Heart right ventricle (tissue), 16 donors: ENCODE results near the gene SPATC1L. TPM values are rescaled to one million over a fixed set of nuclear protein-coding genes. Genes with fewer than 3 reads are reported as not detected.

Experiments used
- ATAC-seq, 8 donors: fragments of 200-7000 bp; cut with Tn5 transposase; one replicate each; pipeline ENCODE4 v1.9.1; 2020; ENCODE audit warnings: mild to moderate bottlenecking in 8 of 8, moderate library complexity in 8 of 8, moderate number of reproducible peaks in 1 of 8
- DNase-seq, 2 donors: peaks; one replicate each; pipeline ENCODE4 v3.0.0-alpha.2; 2020
- H3K27ac ChIP-seq, 10 donors: fragments of 200-600 bp; sonication (generic) in 2 of 10; one replicate each; pipeline versions ENCODE4 v1.5.0 to v1.8.0; 2020 to 2022; ENCODE audit warnings: mild to moderate bottlenecking in 3 of 10
- H3K27me3 ChIP-seq, 7 donors: fragments of 200-600 bp; one replicate each; pipeline ENCODE4 v1.8.0; 2021 to 2022; ENCODE audit warnings: mild to moderate bottlenecking in 2 of 7
- H3K36me3 ChIP-seq, 9 donors: fragments of 200-600 bp; sonication (generic) in 1 of 9; one replicate each; pipeline versions ENCODE4 v1.5.0 to v1.8.0; 2020 to 2022; ENCODE audit warnings: mild to moderate bottlenecking in 2 of 9
- H3K4me1 ChIP-seq, 9 donors: fragments of 200-600 bp; sonication (generic) in 1 of 9; one replicate each; pipeline versions ENCODE4 v1.5.0 to v1.8.0; 2020 to 2022; ENCODE audit warnings: mild to moderate bottlenecking in 4 of 9
- H3K4me3 ChIP-seq, 10 donors: fragments of 200-600 bp; sonication (generic) in 2 of 10; one replicate each; pipeline versions ENCODE4 v1.5.0 to v1.8.0; 2020 to 2022; ENCODE audit warnings: mild to moderate bottlenecking in 7 of 10, moderate library complexity in 2 of 10
- H3K9me3 ChIP-seq, 11 donors: fragments of 200-600 bp in 10 of 11; sonication (generic) in 2 of 11; one replicate each; pipeline versions ENCODE4 v1.5.0 to v1.8.0; 2013 to 2022; ENCODE audit warnings: mild to moderate bottlenecking in 2 of 11, control low read depth in 1 of 11, moderate library complexity in 1 of 11
- CTCF ChIP-seq, 9 donors: fragments of 200-600 bp; sonication (generic) in 2 of 9; IDR thresholded peaks; one replicate each; pipeline versions ENCODE4 v1.5.0 to v1.8.0; 2021 to 2022; ENCODE audit warnings: antibody characterized with exemption in 9 of 9, mild to moderate bottlenecking in 5 of 9, moderate library complexity in 1 of 9
- WGBS, 2 donors: extraction: QIAGEN DNeasy Blood & Tissue Kit; methylation state at CpG; one replicate each; pipeline ENCODE4 v1.1.7; 2013; ENCODE audit warnings: inconsistent platforms in 1 of 2; 5-methylcytosine and 5-hydroxymethylcytosine counted together
- intact Hi-C, 10 donors: fragments of 100-400 bp; cut with DNase I; formaldehyde crosslinking; loops; one replicate each; pipeline versions ENCODE4 v1.11.1 to v1.14.2; 2022
- polyA plus RNA-seq, 2 donors: library from polyadenylated mRNA; stranded (reverse); fragments of 200-250 nt; gene quantifications; one replicate each; pipeline ENCODE4 v1.2.3, GENCODE V29; 2013
- total RNA-seq, 10 donors: library from RNA; stranded (reverse); fragmentation: NEBNext Ultra II Directional in 3 of 10; extraction: Animal tissue kit (Norgen Biotek cat#: 25700) in 3 of 10; gene quantifications; one replicate each; pipeline versions ENCODE4 v1.2.1 to v1.2.4, GENCODE V29; 2021 to 2023
- donor health status: Arrhythmogenic right ventricular cardiomyopathy.
- donor health status: ischemic (EF 13 %, LVEDD 7.1; RV severe dilation, severe dysfunction).
- donor health status: healthy with polysubstance abuse.
- donor health status: DM: no; HTN: yes; CAD: no.
- donor health status: DM: no; HTN: no; CAD: no.
- donor health status: ischemic (EF 25% LVEDD 6.9; RV normal size, moderate dysfunction).
- donor health status: ischemic (EF 25% LVEDD 5.7; RV mildly dilated, moderate dysfunction).
- donor health status: healthy.
- donor health status: DM: yes; HTN: yes; CAD: no.
- donor health status: Ischemic cardiomyopathy.
- donor health status: ischemic (EF 35%, LVEDD 5.7; RV mildly dilated, moderate dysfunction).
- donor health status: nonischemic (EF 11% LVEDD 7.7; RV severe dilation, severe dysfunction).
- donor health status: DM: yes; HTN: yes; CAD: no.
- donor health status: PGD.
- donor health status: ischemic (EF 29% LVEDD 5.4; RV normal size, mild dysfunction).
- donor health status: nonischemic (EF 23%, LVEDD 6.1; RV moderate dilation, normal function).

SPATC1L gene
- total and polyA plus RNA-seq, 12 donors, result 4.7 to 14.6 (median 8.4) TPM

DNA sequence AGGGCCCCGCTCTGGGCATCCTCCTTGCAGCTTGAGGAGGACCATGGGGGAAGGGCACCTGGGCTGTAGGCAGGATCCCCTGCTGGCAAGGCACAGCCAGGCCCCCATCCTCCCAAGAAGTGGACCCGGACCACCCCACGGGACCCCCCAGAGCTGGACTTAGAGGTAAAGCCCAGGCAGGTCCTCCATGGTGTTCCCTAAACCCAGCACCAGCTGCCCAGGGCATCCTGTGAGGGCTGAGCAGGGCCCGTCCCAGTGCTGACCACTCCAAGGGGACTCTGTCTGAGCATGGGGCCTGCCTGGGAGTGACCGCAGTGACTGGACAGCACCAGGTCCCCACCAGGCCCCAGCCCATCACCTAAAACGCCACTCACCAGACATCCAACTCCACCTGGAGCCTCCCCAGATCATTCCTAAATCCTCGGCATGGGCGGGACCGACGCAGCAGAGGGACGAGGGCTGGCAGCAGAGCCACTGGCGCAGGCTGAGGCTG, 65.1 kb downstream of the SPATC1L start:
- peaks cover 0 to 10% (median 0%) of the 10 kb centered on the region in 11 donors for H3K9me3 ChIP-seq
- no peaks in the 10 kb centered on the region for H3K4me1 ChIP-seq
- intact Hi-C loops, result loop anchor here in 1 of 10 donors (10.0 kb wide), 1 partner anchor 124 kb away; no protein-coding TSS in a partner anchor
- peaks cover 14 to 93% (median 65%) of the 10 kb centered on the region in 9 donors for H3K36me3 ChIP-seq
- no peaks in the 10 kb centered on the region for H3K27me3 ChIP-seq
- no peak overlapping the region for H3K27ac ChIP-seq
- WGBS, 2 donors, result 95 to 97% methylated on average over 12 of the region's 12 CpGs
- TF ChIP-seq CTCF (IDR thresholded peaks at IDR 0.05), result no peak
- DNase-seq (peak in 1 of 2 donors; percentile 2), ATAC-seq (no peak)
- H3K4me3 ChIP-seq, result no peak overlapping the region

DNA sequence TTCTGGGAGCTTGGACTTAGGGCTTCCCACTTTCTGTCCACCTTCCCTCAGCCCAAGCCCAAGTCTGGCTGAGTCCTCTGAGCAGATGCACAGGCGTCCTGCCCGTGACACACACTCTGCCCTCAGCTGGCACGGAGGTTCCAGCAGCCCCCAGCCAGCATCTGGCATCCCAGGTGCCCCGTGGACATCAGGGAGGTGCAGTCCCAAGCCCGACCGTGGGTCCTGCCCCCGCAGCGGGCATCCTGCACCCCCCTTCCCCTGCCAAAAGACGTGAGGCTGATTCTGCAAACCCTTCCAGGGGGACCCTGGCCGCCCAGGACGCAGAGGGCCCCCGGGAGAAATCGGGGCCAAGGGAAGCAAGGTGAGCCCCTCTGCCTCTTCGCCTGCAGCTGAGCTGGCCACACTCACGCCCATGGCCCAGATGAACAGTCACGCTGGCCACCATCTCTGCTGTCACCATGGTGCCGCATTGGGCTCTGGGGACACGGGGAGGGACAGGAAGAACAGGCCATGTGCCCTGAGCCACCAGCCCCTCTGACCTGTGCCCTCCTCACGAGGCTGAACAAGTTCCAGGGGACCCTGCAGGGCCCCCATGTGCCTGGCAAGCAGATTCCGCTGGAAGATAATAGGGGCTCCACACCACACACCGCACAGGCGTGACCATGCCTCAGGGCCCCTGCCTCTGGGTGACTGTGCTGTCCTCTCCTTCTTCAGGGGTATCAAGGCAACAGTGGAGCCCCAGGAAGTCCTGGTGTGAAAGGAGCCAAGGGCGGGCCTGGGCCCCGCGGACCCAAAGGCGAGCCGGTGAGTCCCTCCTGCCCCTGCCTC, 65.7 kb downstream of the SPATC1L start:
- no peak overlapping the region for H3K27ac ChIP-seq

GRCh38 chr21:46117586-46118315, 66.5 kb downstream of the SPATC1L start:
- intact Hi-C loops, result loop anchor here in 1 of 10 donors (10.0 kb wide), 1 partner anchor 123 kb away; no protein-coding TSS in a partner anchor
- Histone ChIP-seq H3K4me3 (no peak overlapping the region), H3K36me3 (peaks cover 14 to 100% (median 76%) of the 10 kb centered on the region in 9 donors), H3K9me3 (peaks cover 0 to 11% (median 0%) of the 10 kb centered on the region in 11 donors), H3K27ac (no peak overlapping the region), H3K4me1 (no peaks in the 10 kb centered on the region), H3K27me3 (no peaks in the 10 kb centered on the region)
- DNase-seq (peak; percentile 3 to 9), ATAC-seq (no peak)
- TF ChIP-seq CTCF (IDR thresholded peaks at IDR 0.05), result no peak
- WGBS, 2 donors, result 83 to 87% methylated on average over 29 of the region's 29 CpGs

More for the DNA sequence above, 65.7 kb downstream of the SPATC1L start:
- ATAC-seq (no peak), DNase-seq (peak in 1 of 2 donors; percentile 3)
- peaks cover 14 to 98% (median 70%) of the 10 kb centered on the region in 9 donors for H3K36me3 ChIP-seq
- H3K4me1 ChIP-seq, result no peaks in the 10 kb centered on the region
- WGBS, 2 donors, result 93 to 94% methylated on average over 27 of the region's 27 CpGs
- H3K4me3 ChIP-seq, result no peak overlapping the region
- no peak for TF ChIP-seq CTCF (IDR thresholded peaks at IDR 0.05)
- intact Hi-C loops, result loop anchor here in 1 of 10 donors (10.0 kb wide), 1 partner anchor 124 kb away; no protein-coding TSS in a partner anchor
- no peaks in the 10 kb centered on the region for H3K27me3 ChIP-seq
- H3K9me3 ChIP-seq, result peaks cover 0 to 11% (median 0%) of the 10 kb centered on the region in 11 donors
